Pancreas (tissue), 10 donors: ENCODE results near the gene PIGM. TPM values are rescaled to one million over a fixed set of nuclear protein-coding genes. Genes with fewer than 3 reads are reported as not detected.
A peak's percentile ranks its signal among the peaks of the same experiment; 100 is the strongest.

Source experiments
- ATAC-seq, 4 donors: fragments of 200-7000 bp; cut with Tn5 transposase; one replicate each; pipeline versions ENCODE4 v1.8.0 to v1.9.1; 2020; ENCODE audit warnings: mild to moderate bottlenecking in 4 of 4, moderate library complexity in 4 of 4
- DNase-seq, 6 donors: peaks; one replicate each; pipeline ENCODE4 v3.0.0-alpha.2; 2020
- FAIRE-seq: peaks from 2 replicates; lab custom pipeline; 2012; peaks lifted over from hg19 to GRCh38; lab: Jason Lieb, UNC
- H3K27ac ChIP-seq, 4 donors: fragments of 200-600 bp; sonication (generic); 1 replicate in 3 of 4; 2 replicates in 1 of 4; pipeline versions ENCODE4 v1.5.0 to v1.8.0; 2020
- H3K27me3 ChIP-seq, 4 donors: fragments of 200-600 bp; one replicate each; pipeline ENCODE4 v1.8.0; 2021
- H3K36me3 ChIP-seq, 3 donors: fragments of 200-600 bp; sonication (generic) in 1 of 3; one replicate each; pipeline versions ENCODE4 v1.5.0 to v1.8.0; 2020 to 2021
- H3K4me1 ChIP-seq, 3 donors: fragments of 200-600 bp; one replicate each; pipeline ENCODE4 v1.8.0; 2021
- H3K4me3 ChIP-seq, 4 donors: fragments of 200-600 bp; sonication (generic) in 2 of 4; one replicate each; pipeline versions ENCODE4 v1.5.0 to v1.8.0; 2020 to 2021
- H3K9me3 ChIP-seq, 4 donors: fragments of 200-600 bp; one replicate each; pipeline ENCODE4 v1.8.0; 2021
- CTCF ChIP-seq, 4 donors: fragments of 200-600 bp; sonication (generic) in 3 of 4; IDR thresholded peaks; one replicate each; pipeline versions ENCODE4 v1.5.0 to v1.8.0; 2021; ENCODE audit warnings: antibody characterized with exemption in 4 of 4
- WGBS, 2 donors: extraction: QIAGEN DNeasy Blood & Tissue Kit; methylation state at CpG; one replicate each; pipeline ENCODE4 v1.1.7; 2013; 5-methylcytosine and 5-hydroxymethylcytosine counted together
- intact Hi-C, 3 donors: fragments of 100-400 bp; cut with DNase I; formaldehyde crosslinking; loops; one replicate each; pipeline versions ENCODE4 v1.11.1 to v1.14.2; 2022
- polyA plus RNA-seq, 2 donors: library from polyadenylated mRNA; stranded (reverse); fragments of 200-250 nt; gene quantifications; one replicate each; pipeline ENCODE4 v1.2.3, GENCODE V29; 2013
- total RNA-seq, 6 donors: library from RNA; stranded (reverse); fragmentation: NEBNext Ultra II Directional in 4 of 6; extraction: Animal tissue kit (Norgen Biotek cat#: 25700) in 4 of 6; gene quantifications; one replicate each; pipeline versions ENCODE4 v1.2.1 to v1.2.4, GENCODE V29; 2021 to 2023
- donor health status: healthy with polysubstance abuse.
- donor health status: DM: no; HTN: no; CAD: no; lungs with moderate emphysema.
- donor health status: DM: no; HTN: no; CAD: no.
- donor health status: control.
- donor health status: control.
- donor health status: Bipolar disorder and iron deficiency.
- donor health status: DM: yes; HTN: yes; CAD: no.
- donor health status: DM: no; HTN: no; CAD: no.
- donor health status: DM: no; HTN: no; CAD: no.
- donor health status: DM: yes; HTN: yes; CAD: no.

PIGM gene
- total and polyA plus RNA-seq, 8 donors = 2.7 to 7.6 (median 4.6) TPM

- TF ChIP-seq CTCF (IDR thresholded peaks at IDR 0.05) = no peak
- ATAC-seq (no peak), FAIRE-seq (no peak), DNase-seq (no peak)
- Histone ChIP-seq H3K9me3 (no peaks in the 10 kb centered on the region), H3K36me3 (no peaks in the 10 kb centered on the region), H3K4me1 (no peaks in the 10 kb centered on the region), H3K27me3 (no peaks in the 10 kb centered on the region), H3K4me3 (no peak overlapping the region), H3K27ac (no peak overlapping the region)
- intact Hi-C loops = no loop called here
- 82 to 83% methylated on average over 2 of the region's 2 CpGs for WGBS, 2 donors
These were observed 45.7 kb downstream of the PIGM start for GRCh38 chr1:159986093-159986492.

GRCh38 chr1:159985473-159985872 lies 46.3 kb downstream of the PIGM start:
- intact Hi-C loops = no loop called here
- Histone ChIP-seq H3K4me1 (no peaks in the 10 kb centered on the region), H3K27me3 (no peaks in the 10 kb centered on the region), H3K36me3 (no peaks in the 10 kb centered on the region), H3K4me3 (no peak overlapping the region), H3K9me3 (no peaks in the 10 kb centered on the region), H3K27ac (no peak overlapping the region)
- ATAC-seq (no peak), FAIRE-seq (no peak), DNase-seq (peak in 1 of 6 donors; percentile 1)
- TF ChIP-seq CTCF (IDR thresholded peaks at IDR 0.05) = no peak
- WGBS, 2 donors = 78 to 90% methylated on average over 6 of the region's 6 CpGs

- H3K9me3 ChIP-seq = no peaks in the 10 kb centered on the region
- 64 to 69% methylated on average over 5 of the region's 5 CpGs for WGBS, 2 donors
- DNase-seq (peak in 1 of 6 donors; percentile 1), FAIRE-seq (no peak), ATAC-seq (no peak)
- no peak overlapping the region for H3K4me3 ChIP-seq
- H3K4me1 ChIP-seq = no peaks in the 10 kb centered on the region
- TF ChIP-seq CTCF (IDR thresholded peaks at IDR 0.05) = no peak
- intact Hi-C loops = no loop called here
- no peak overlapping the region for H3K27ac ChIP-seq
- H3K36me3 ChIP-seq = no peaks in the 10 kb centered on the region
- no peaks in the 10 kb centered on the region for H3K27me3 ChIP-seq
These were observed 48.1 kb downstream of the PIGM start for GRCh38 chr1:159983681-159984080.

- no peaks in the 10 kb centered on the region for H3K36me3 ChIP-seq
- FAIRE-seq (no peak), ATAC-seq (no peak), DNase-seq (peak in 1 of 6 donors; percentile 1)
- H3K4me1 ChIP-seq = no peaks in the 10 kb centered on the region
- 66 to 76% methylated on average over 6 of the region's 6 CpGs for WGBS, 2 donors
- no peak for TF ChIP-seq CTCF (IDR thresholded peaks at IDR 0.05)
- no peaks in the 10 kb centered on the region for H3K9me3 ChIP-seq
- no peak overlapping the region for H3K4me3 ChIP-seq
- no peak overlapping the region for H3K27ac ChIP-seq
- intact Hi-C loops = no loop called here
- no peaks in the 10 kb centered on the region for H3K27me3 ChIP-seq
These were observed 49.5 kb downstream of the PIGM start for GRCh38 chr1:159982280-159982679.

- no peaks in the 10 kb centered on the region for H3K27me3 ChIP-seq
- no peak overlapping the region for H3K27ac ChIP-seq
- ATAC-seq = no peak
- DNase-seq = peak in 1 of 6 donors; percentile 2
- H3K36me3 ChIP-seq = no peaks in the 10 kb centered on the region
- no peak for TF ChIP-seq CTCF (IDR thresholded peaks at IDR 0.05)
- no peaks in the 10 kb centered on the region for H3K4me1 ChIP-seq
- no peaks in the 10 kb centered on the region for H3K9me3 ChIP-seq
- intact Hi-C loops = no loop called here
- FAIRE-seq = no peak
- no peak overlapping the region for H3K4me3 ChIP-seq
- WGBS, 2 donors = 92 to 94% methylated on average over 6 of the region's 6 CpGs
These were observed 50.3 kb downstream of the PIGM start for GRCh38 chr1:159981351-159982055.
